NCI-H2171 treated with DMSO at 0.1 percent for 48 hours (cell line): Measurements from ENCODE around the gene EIF2S3.
"Not testable (repeated sequence)": the region's sequence is repeated elsewhere in the genome, so short reads cannot be mapped to it uniquely, and the experiment has no call there.

ENCODE experiments used
- DNase-seq: peaks from one replicate; lab custom pipeline; 2025; lab: John Stamatoyannopoulos, UW

The EIF2S3 gene

DNA sequence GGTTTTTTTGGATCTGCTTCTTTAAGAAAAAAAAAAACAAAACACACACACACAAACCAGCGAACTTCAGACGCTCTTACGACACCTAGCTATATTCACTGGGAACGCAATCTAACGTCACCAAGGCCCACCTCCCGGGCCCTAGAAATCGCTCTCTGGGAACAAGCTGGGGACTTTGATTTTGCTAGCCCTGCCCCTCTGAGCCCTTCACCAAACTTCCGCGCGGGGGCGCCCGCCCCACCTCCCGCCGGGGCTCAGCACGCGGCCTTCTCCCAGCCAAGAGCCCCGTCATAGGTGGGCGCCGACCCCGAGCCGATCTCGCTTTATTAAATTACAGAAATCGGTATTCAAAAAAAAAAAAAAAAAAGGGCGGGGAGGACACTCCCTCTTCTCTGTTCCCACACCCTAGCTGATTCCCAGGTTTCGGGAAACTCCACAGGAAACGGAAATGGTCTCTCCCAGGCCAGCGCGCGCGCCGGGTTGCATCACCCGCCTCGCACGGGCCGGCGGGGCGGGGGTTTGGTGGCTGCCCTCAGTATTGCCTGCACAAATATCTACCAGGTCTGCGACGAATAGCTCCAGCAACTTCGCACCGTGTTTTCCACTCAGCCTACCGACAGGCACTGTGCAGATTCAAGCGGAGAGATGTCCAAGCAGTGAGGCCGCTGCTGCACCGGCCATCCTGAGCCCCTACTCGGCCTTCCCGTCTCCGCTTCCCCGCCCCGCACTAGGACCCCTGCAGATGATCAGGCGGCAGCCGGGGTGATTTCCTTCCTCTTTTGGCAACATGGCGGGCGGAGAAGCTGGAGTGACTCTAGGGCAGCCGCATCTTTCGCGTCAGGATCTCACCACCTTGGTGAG lies at the start of gene EIF2S3:
TSS of gene EIF2S3 (plus strand) at position 775 of the 861 bp plus-strand sequence. CDS start at position 788, 13 bp downstream.
- peak; percentile 96 for DNase-seq

DNA sequence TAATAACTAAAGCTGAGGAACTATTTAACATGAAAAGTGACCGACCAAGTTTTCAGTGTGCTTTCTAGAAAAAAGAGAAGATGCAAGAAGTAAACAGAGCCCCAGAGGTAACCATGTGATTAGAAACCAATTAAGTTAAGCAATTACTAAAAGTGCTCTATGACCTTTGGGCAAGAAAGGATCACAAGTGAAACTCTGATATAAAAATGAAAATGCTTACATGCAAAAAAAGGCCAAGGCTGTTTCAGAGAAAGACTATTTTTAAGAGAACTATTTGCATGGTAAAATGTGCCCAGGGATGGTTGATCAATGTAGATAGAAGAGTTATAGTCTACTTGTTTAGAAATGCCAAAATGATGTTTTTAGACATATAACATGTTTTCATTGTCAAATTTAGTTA lies 49.7 kb upstream of the EIF2S3 start:
- DNase-seq: no peak

DNA sequence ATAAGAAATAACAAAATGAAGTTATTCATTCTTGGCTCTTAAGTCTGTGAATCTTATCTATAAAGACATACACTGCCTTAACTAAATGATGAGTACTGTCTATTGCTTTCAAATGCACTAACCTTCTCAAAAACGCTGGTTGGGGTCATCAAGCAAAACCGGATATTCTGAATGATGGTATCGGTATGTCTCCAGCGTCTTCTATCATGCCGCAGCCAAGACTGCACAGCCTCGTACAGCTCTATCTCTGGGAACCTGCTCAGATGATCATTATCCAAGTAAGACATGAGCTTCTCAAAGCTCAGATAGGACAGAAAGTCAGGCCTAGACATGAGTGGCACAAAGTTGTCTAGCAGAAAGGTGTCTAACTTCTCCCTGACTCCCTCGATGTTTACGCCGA lies 48.9 kb upstream of the EIF2S3 start:
- DNase-seq: no peak

DNA sequence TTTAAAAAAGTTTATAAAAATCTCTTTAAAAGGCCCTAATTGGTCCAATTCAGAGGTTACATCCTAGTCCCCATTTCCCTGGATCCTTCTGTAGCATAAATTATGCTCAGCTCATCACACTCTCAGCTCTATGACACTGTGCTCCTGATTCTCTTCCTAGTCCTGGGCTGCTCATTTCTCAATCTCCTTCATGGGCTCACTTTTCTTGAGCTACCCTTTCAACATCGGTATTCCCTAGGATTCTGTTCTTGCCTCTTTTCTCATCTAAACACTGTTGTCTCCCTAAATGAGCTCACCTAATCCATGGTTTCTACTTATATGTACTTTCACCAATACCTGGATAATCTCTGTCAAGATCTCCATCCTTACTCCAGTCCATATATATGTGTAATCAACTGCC lies 42.5 kb upstream of the EIF2S3 start:
- no peak for DNase-seq

DNA sequence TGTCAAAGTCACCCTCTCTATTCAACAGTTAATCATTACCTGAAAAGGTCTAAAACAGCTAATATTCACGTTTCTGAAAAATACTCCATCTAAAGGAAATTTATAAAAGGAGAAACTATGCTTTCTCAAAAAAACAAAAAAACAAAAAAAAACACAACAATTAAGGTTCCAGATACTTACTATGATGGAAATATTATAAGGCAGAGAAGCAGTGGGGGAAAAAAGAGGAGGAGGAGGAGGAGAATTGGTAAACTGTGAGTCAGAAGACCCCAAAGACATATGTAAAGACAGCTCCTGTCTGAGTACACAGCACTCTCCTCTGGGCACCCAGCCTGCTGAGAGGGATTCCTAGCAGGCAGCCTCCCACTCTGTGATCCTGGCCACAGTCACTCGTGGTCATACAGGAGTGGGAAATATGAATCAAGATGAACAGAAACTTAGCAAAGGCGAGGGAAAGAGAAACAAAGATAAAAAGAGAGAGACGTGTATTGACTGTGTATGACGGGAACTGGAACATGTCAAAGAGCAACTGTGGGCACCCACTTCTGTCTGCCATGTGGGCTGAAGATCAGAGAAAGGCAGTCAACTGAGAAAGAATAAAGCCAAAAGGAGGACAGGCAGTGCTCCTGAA lies 40.3 kb upstream of the EIF2S3 start:
- DNase-seq: no peak

DNA sequence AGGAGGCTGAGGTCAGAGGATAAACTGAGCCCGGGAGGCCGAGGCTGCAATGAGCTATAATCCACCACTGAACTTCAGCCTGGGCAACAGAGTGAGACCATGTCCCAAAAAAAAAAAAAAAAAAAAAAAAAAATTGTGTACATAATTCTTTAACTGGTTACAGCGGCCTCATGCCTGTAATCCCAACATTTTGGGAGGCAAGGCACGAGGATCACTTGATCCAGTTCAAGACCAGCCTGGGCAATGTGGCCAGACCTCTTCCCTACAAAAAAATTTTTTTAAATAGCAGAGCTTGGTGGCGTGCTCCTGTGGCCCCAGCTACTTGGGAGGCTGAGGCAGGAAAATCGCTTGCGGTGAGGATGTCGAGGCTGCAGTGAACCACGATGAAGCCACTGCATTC lies 37.1 kb upstream of the EIF2S3 start:
- DNase-seq: no peak

DNA sequence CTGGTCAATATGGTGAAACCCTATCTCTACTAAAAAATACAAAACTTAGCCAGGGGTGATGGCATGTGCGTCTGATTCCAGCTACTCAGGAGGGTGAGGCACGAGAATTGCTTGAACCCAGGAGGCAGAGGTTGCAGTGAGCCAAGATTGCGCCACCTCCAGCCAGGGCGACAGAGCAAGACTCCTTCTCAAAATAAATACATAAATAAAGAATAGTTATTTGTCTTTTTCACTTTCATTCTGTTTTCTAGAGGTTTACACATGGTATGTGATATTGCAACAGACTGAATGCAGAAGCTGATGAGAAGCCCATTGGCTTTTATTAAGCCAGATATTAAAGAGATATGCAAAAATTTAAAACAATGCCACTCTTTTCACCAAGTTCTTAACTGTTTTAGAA lies 35.9 kb upstream of the EIF2S3 start:
- DNase-seq: no peak

DNA sequence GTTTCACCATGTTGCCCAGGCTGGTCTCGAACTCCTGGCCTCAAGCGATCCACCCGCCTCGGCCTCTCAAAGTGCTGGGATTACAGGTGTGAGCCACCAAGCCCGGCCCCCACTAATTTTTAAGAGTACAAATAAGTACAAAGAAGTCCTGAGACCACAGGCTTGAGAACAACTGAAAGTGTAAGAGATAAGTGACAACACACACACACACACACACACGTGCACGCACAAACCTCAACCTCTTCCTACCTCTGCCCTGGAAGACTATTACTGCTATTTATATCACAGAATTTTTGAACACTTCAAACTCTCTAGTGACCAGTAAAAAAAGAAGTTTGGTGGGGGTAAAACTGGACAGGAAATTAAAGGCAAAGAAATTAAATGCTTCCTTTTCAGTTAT lies 35.3 kb upstream of the EIF2S3 start:
- no peak for DNase-seq

DNA sequence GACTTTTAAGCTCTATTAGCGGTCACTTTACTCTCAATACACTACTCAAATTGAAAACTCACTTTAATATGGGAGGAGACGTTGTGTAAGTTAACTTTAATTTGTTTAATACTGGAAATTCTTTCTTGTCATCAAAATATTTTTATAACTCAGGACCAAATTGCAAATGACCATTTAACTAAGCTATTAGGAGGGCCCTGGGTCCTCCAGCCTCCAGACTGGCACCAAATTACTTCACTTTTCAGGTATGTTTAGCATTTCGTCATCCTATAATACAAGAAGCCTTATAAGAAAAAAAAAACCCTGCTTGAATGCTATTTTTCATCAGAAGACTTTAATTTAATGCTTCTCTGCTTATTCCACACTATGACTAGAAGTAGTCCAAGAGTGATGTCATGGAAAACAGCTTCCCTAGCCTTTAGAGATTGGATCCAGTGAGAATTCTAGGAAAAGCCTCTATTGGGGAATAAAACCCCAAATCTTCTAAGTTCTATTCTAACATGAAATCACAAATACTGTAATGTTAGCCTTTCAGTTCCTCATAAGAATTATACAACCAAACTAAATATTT lies 34.4 kb upstream of the EIF2S3 start:
- no peak for DNase-seq

DNA sequence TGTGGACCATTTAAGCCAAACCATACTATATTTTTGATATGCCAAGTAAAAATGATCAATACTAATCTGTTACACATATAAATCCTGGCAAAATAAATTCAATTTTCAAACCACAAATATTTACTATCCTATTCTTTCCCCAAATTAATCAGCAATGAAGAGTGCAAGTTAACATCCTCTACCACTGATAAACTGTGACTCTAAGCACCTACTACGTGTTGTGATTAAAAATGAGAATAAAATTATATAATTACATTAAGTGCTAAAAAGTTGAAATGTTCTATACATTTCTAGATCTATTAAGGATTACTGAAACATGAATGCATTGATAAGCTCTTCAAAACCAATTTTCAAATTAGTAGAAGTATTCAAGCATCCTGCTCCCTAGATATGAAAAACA lies 31.2 kb upstream of the EIF2S3 start:
- no peak for DNase-seq

DNA sequence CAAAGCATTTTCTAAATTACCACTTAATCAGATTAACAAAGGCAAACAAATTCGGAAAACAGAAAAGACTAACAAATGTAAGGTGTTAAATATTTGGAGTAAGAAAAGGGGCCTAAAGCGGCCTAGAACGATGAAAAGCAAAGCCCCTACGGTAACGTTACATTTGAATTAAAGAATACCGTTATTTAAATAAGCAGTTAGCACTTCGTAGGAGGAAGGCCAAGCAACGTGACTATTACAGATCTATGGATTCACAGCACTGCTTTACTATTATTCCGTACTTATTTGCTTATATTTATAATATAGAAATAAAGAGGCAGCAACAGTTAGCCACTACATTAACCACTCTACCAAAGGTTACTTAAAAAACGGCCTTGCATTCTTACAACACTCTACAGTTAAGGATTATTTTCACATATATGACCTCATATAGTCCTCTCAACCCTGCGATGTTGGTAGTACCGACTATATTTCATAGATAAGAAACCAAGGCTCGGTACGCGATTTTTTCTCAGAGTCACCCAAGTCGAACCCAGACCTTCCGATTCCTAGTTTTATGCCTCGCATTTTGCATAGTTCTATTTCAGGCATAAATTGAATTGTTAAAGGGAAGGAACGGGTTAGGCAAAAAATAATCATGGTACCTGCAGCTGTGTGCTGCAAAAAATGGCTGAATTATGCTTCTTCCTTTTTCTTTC lies 30.6 kb upstream of the EIF2S3 start:
- DNase-seq: peak; percentile 9

DNA sequence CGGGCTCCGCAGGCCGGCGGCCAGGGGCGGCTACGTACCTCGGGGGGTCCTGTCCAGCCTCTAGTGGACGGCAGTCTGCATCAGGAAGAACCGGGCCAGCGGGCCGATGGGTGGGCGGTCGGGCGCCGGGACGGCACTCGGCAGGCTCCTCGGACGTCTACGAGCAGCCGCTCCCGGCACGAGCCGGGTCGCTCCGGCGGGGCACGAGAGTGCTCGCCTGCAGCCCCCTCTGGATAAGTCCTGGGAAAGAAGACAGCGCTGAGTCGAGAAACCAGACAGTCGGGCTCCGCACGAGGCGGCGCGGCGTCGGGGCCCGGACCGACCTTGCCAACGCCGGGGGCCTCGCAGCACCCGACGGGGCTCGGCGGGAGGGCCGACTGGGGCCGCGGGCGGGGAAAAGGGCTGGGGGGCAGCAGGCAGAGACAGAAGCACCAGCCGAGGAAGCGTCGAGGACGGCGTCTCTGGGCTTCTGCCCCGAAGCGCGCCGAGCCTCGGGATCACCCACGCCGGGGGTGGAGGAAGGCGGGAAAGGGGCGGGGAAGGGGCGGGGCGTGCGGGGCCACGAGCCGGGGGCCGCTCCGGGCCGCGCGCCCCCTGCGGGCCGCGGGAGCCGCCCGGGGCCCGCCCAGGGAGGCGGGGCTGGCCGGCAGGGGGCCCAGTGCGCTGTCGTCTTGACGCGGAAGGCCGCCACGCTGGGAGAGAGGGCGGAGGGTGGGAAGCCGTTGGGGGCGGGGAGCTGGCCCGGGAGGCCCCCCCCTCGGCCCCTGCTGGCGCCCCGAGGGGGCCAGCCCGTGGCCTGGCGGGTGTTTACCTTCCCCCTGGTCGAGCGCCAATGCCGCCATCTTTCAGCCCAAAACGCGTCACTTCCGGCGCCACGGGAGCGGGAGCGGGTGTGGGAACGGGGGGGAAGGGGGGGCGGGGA lies 29.7 kb upstream of the EIF2S3 start:
- DNase-seq: peak; percentile 78

DNA sequence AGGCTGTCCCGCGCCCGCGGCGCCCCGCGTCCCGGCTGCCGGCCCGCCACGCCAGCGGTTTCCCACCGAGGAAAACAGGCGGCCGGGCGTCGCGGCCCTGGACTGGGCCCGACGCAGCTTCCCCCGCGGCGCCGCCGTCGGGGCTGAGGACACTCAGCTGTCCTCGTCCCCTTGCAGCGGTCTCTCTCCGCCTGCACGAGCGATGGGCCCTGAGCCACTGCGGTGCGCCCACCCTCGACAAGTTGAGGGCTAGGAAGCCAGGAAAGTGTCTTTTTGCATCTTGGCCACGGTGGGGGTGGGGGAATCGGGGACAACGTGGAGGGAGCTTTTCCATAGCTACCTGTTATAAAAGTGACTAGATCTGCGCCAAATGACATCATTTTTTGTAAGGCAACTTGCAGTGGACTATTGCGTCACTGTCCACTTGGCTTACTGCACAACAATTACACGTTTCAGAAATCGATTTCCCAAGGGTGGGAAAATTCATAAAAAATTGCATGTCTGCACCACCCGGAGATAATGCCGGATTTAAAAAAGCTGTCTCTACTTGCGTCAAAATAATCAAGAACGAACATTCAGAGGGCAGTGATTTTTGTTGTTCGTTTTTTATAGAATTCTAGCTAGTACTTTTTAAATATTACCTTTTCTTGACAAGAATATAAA lies 28.9 kb upstream of the EIF2S3 start:
- peak; percentile 36 for DNase-seq

DNA sequence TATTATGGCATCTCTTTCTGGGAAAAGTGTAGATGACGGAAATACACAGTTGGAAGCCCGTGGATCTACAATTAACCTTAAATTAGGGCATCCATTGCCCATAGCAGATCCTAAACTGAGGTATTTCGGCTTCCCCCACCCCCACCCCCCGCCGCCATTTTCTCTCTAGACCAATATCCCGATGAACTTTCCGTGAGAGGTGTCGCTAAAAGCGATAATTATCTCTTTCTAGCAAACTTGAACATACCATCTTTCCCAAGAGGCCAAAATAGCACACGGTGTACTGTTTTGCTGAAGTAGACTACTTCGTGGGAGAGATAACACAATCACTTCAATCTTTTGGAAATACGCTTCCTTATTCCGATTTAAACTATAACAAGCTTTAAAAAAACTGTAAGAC lies 28.3 kb upstream of the EIF2S3 start:
- DNase-seq: peak; percentile 19

DNA sequence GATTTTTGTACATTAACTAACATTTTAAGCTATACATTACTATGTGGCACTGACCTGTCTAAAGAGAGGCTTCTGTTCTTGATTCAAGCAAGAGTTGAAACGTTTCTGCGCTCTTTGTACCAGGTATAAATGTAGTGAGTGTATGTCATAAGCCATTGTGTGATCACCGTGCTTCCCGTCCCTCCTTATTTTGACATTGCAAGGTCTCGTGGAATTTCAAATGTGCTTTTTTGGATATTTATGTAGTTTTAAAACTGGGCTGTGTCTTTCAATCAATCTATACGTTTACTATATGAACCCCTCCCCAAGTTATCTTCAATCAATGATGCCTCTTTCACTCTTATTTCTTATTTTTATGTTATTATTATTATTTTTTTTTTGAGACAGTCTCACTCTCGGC lies 27.7 kb upstream of the EIF2S3 start, which contains the start of gene KLHL15:
TSS of gene KLHL15 (minus strand) at position 101 of the 400 bp plus-strand sequence. CDS start 20,493 bp downstream, outside the sequence.
- DNase-seq: no peak

DNA sequence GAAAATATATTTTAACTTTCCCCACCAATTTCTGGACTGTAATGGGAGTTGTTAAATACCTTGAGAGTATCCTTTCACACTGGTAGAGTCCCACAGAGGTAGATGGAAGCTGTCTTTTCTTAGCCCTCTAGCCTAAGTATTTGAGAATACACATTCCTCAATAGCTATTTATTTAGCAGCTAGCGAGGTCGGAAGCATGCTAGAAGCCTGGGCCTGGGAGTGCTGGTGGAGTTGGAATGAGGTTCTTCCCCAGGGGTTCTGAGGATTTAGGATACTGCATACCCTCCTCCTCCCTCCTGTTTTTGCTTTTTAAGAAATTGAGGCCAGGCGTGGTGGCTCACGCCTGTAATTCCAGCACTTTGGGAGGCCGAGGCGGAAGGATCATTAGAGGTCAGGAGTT lies 26.8 kb upstream of the EIF2S3 start:
- no peak for DNase-seq

DNA sequence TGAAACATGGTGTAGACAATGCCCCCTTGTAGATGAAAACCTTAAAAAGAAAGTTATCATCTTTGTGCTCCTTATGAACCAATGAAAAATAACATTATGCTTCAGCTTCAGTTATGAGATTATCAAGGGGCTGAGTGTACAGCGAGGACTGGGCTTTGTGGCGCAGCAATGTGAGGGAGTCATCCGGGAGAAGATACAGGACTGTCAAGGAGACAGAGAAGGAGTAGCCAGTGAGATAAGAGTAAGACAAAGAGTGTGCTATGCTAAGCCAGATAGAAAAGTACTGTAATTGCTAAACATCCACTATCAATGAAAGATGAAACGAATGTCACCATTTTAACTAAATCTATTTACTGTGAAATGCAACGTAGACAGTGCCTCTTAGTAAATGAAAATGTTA lies 24.2 kb upstream of the EIF2S3 start:
- DNase-seq: no peak

DNA sequence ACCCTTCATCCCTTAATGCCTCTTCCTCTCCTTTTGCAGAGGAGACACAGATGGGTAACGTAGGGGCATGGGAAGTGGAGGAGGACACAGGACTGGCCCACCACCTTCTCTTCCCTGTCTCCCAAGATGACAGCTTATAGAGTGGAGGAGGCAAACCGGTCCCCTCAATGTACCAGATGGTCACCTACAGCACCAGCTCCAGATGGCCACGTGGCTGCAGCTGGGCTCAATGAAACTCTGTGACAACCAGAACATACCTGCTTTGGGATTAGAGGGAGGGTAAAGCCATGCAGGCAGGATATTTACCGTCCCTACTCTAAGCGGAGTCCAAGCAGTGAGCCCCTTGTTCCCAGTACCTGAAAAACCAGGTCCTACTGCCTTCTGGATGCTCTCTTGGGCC lies 20.3 kb upstream of the EIF2S3 start:
- DNase-seq: peak; percentile 34

DNA sequence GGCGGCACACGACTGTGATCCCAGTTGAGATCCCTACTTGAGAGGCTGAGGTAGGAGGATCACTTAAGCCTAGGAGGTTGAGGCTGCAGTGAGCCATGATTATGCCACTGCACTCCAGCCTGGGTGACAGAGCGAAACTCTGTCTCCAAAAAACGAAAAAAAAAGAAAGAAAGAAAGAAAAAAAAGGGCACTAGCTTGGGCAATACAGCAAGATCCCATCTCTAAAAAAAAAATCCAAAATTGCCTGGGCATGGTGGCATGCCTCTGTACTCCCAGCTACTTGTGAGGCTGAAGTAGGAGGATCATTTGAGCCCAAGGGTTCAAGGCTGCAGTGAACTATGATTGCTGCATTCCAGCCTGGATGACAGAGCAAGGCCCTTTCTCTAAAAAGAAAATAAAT lies 17.0 kb upstream of the EIF2S3 start:
- DNase-seq: no peak

DNA sequence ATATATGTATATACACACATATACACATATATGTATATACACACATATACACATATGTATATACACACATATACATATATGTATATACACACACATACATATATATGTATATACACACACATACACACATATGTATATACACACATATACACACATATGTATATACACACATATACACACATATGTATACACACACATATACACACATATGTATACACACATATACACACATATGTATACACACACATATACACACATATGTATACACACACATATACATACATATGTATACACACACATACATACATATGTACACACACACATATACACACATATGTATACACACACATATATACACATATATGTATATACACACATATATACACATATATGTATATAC lies 8.7 kb upstream of the EIF2S3 start:
- DNase-seq: not testable (repeated sequence)

DNA sequence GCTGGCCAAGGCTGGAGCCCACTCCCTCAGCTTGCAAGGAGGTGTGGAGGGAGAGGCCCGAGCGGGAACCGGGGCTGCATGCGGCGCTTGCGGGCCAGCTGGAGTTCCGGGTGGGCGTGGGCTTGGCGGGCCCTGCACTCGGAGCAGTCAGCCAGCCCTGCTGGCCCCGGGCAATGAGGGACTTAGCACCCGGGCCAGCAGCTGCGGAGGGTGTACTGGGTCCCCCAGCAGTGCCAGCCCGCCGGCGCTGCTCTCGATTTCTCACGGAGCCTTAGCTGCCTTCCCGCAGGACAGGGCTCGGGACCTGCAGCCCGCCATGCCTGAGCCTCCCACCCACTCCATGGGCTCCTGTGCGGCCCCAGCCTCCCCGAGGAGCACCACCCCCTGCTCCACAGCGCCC lies 5.1 kb upstream of the EIF2S3 start:
- DNase-seq: not testable (repeated sequence)
